PC-9 (cell line): Measurements from ENCODE around the gene UBA1. TPM values are rescaled to one million over a fixed set of nuclear protein-coding genes. Genes with fewer than 3 reads are reported as not detected.

Experiments
- BruUV-seq: library from RNA; stranded (reverse); fragments of 400-500 nt; replicated peaks from 2 replicates; lab custom pipeline; 2021; lab: Mats Ljungman, UMichigan
- CTCF ChIA-PET: fragments of 300-600 bp; sonication (Branson Sonifier 250); formaldehyde crosslinking; loops from one replicate; lab custom pipeline; 2022; ENCODE audit warnings: antibody characterized with exemption; lab: Charles Lee
- POLR2A ChIA-PET: fragments of 300-600 bp; sonication (Branson Sonifier 250); formaldehyde crosslinking; loops from one replicate; lab custom pipeline; 2022; ENCODE audit warnings: antibody characterized with exemption; ENCODE audit not compliant: unreplicated experiment; lab: Charles Lee
- DNase-seq, 2 experiments: peaks; one replicate each; pipeline versions ENCODE4 v3.0.0 to v3.0.0-alpha.2; 2015 to 2022; ENCODE audit warnings: mixed read lengths in 1 of 2
- H2AFZ ChIP-seq: fragments of 200-600 bp; sonication (generic); 2 replicates; pipeline ENCODE4 v1.8.1; 2017; ENCODE audit warnings: antibody characterized with exemption
- H3F3A ChIP-seq: fragments of 200-600 bp; sonication (generic); 2 replicates; pipeline ENCODE4 v1.8.1; 2017; ENCODE audit warnings: antibody characterized with exemption, mild to moderate bottlenecking, low read depth; ENCODE audit not compliant: insufficient read depth
- H3K27ac ChIP-seq: fragments of 200-600 bp; sonication (generic); 2 replicates; pipeline ENCODE4 v1.6.1; 2016; ENCODE audit warnings: mixed run types
- H3K27me3 ChIP-seq: fragments of 200-600 bp; sonication (generic); 2 replicates; pipeline ENCODE4 v1.6.1; 2016; ENCODE audit warnings: low read depth, mixed run types; ENCODE audit not compliant: insufficient read depth
- H3K36me3 ChIP-seq: fragments of 200-600 bp; sonication (generic); 2 replicates; pipeline ENCODE4 v1.6.1; 2016; ENCODE audit warnings: low read depth, mixed run types
- H3K4me1 ChIP-seq: fragments of 200-600 bp; sonication (generic); replicated peaks from 2 replicates; pipeline ENCODE4 v1.6.1; 2016; ENCODE audit warnings: mixed run types; ENCODE audit not compliant: insufficient read depth
- H3K4me2 ChIP-seq: fragments of 200-600 bp; sonication (generic); 2 replicates; pipeline ENCODE4 v1.6.1; 2017; ENCODE audit warnings: mixed run types
- H3K4me3 ChIP-seq: fragments of 200-600 bp; sonication (generic); 2 replicates; pipeline ENCODE4 v1.6.1; 2016; ENCODE audit warnings: mixed run types
- H3K79me2 ChIP-seq: fragments of 200-600 bp; sonication (generic); 2 replicates; pipeline ENCODE4 v1.6.1; 2017; ENCODE audit warnings: low read depth, mixed run types
- H3K9me2 ChIP-seq: fragments of 200-600 bp; sonication (generic); 2 replicates; pipeline ENCODE4 v1.8.1; 2017; ENCODE audit warnings: mild to moderate bottlenecking; ENCODE audit not compliant: insufficient read depth
- H3K9me3 ChIP-seq: fragments of 200-600 bp; sonication (generic); 2 replicates; pipeline ENCODE4 v1.8.1; 2016; ENCODE audit warnings: low read depth; ENCODE audit not compliant: insufficient read depth
- H4K20me1 ChIP-seq: fragments of 200-600 bp; sonication (generic); 2 replicates; pipeline ENCODE4 v1.8.1; 2017; ENCODE audit not compliant: insufficient read depth
- EZH2 ChIP-seq: fragments of 200-600 bp; sonication (generic); IDR thresholded peaks from 2 replicates; pipeline ENCODE4 v1.8.0; 2017; ENCODE audit warnings: antibody characterized with exemption, low read depth
- intact Hi-C: fragments of 100-400 bp; cut with micrococcal nuclease; formaldehyde crosslinking; loops from one replicate; pipeline ENCODE4 v1.10.0; 2022; ENCODE audit not compliant: unreplicated experiment
- total RNA-seq: library from RNA; stranded (reverse); gene quantifications from 2 replicates; pipeline ENCODE4 v1.2.3, GENCODE V29; 2021
- TF ChIP-seq, protein P1 (sequence below): fragments of 200-600 bp; sonication (generic); conservative IDR thresholded peaks from 2 replicates; pipeline ENCODE4 v1.6.1; 2017; ENCODE audit warnings: mixed run types, antibody characterized with exemption, mild to moderate bottlenecking, moderate library complexity

The UBA1 gene
- total RNA-seq, 1 experiment from 2014 or later: 126 TPM

DNA sequence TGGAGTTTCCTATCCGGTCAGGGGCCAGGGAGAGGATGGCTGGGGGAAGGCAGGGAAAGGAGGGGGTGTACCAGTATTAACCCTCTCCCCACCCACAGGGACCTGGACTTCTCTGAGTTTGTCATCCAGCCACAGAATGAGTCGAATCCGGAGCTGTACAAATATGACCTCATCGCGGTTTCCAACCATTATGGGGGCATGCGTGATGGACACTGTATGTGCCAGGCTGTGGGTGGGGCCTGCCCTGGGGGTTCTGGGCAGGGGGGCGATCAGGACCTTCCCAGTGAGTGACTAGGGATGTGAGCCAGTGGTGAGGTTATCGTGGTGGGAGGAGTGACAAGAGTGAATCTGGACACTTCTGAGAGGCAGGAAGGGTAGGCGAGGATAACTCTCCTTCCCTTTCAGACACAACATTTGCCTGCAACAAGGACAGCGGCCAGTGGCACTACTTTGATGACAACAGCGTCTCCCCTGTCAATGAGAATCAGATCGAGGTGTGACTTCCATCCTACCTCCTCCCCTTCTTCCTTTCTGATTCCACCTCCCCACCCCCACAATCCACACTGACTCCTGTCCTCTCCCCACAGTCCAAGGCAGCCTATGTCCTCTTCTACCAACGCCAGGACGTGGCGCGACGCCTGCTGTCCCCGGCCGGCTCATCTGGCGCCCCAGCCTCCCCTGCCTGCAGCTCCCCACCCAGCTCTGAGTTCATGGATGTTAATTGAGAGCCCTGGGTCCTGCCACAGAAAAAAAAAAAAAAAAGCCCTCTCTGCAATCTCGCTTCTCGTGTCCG, 53.8 kb downstream of the UBA1 start:
- ChIA-PET POLR2A (no interaction called here), CTCF (no interaction called here)
- Histone ChIP-seq H3F3A (no peaks in the 10 kb centered on the region), H3K27ac (no peak overlapping the region), H3K4me1 (no peaks in the 10 kb centered on the region), H3K9me2 (no peaks in the 10 kb centered on the region), H2AFZ (no peak overlapping the region), H3K79me2 (no peaks in the 10 kb centered on the region), H4K20me1 (no peaks in the 10 kb centered on the region), H3K9me3 (no peaks in the 10 kb centered on the region), H3K36me3 (no peaks in the 10 kb centered on the region), H3K4me3 (no peak overlapping the region), H3K27me3 (no peaks in the 10 kb centered on the region), H3K4me2 (no peak overlapping the region)
- BruUV-seq: no TSS peak
- DNase-seq: no peak
- TF ChIP-seq EZH2: no peak
- TF ChIP-seq, protein P1, sequence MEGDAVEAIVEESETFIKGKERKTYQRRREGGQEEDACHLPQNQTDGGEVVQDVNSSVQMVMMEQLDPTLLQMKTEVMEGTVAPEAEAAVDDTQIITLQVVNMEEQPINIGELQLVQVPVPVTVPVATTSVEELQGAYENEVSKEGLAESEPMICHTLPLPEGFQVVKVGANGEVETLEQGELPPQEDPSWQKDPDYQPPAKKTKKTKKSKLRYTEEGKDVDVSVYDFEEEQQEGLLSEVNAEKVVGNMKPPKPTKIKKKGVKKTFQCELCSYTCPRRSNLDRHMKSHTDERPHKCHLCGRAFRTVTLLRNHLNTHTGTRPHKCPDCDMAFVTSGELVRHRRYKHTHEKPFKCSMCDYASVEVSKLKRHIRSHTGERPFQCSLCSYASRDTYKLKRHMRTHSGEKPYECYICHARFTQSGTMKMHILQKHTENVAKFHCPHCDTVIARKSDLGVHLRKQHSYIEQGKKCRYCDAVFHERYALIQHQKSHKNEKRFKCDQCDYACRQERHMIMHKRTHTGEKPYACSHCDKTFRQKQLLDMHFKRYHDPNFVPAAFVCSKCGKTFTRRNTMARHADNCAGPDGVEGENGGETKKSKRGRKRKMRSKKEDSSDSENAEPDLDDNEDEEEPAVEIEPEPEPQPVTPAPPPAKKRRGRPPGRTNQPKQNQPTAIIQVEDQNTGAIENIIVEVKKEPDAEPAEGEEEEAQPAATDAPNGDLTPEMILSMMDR: no peak
- intact Hi-C loops: no loop called here

DNA sequence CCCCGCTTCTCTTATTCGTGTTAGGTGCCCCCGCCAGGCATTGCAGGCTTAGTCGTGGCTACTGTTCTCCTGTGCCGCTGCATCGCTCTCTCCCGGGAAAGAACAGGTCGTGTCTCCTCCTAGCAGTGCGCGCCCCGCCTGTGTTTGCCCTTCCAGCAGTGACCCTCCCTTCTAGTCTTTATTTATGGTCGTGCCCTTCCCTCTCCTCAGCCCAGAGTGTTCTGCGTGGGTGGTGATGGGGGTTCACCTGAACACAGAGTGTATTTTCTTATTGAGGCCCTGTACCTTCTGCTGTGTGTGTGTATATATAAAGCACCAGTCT, 54.3 kb downstream of the UBA1 start:
- H3K9me2 ChIP-seq: no peaks in the 10 kb centered on the region

DNA sequence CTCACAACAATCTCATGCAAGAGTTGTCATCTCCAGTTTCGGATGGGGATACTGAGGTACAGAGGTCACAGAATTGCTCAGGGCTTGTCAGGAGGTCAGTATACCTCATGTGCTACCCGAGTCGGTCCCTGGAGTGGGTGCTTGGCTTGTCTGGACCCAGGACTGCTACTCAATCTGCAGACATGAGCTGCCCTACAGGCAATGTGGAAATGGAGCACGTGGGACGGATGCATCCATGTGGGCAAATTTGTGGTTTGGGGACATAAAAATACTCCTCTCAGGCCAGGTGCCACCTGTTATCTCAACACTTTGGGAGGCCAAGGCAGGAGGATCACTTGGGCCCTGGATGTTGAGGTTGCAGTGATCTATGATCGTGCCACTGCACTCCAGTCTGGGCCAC, 54.9 kb downstream of the UBA1 start:
- H3K4me3 ChIP-seq: no peak overlapping the region
- POLR2A ChIA-PET: no interaction called here
- no peak overlapping the region for H3K27ac ChIP-seq
- H2AFZ ChIP-seq: no peak overlapping the region
- no peak overlapping the region for H3K4me2 ChIP-seq
- CTCF ChIA-PET: no interaction called here
- H3K27me3 ChIP-seq: no peaks in the 10 kb centered on the region
- intact Hi-C loops: no loop called here
- H4K20me1 ChIP-seq: no peaks in the 10 kb centered on the region
- BruUV-seq: no TSS peak
- no peaks in the 10 kb centered on the region for H3K36me3 ChIP-seq
- H3F3A ChIP-seq: no peaks in the 10 kb centered on the region
- no peak for TF ChIP-seq EZH2
- TF ChIP-seq, protein P1: no peak
- H3K9me2 ChIP-seq: no peaks in the 10 kb centered on the region
- H3K79me2 ChIP-seq: no peaks in the 10 kb centered on the region
- no peak for DNase-seq
- no peaks in the 10 kb centered on the region for H3K4me1 ChIP-seq
- H3K9me3 ChIP-seq: no peaks in the 10 kb centered on the region

More for the DNA sequence above, 54.3 kb downstream of the UBA1 start:
- intact Hi-C loops: no loop called here
- Histone ChIP-seq H3K4me3 (no peak overlapping the region), H3K4me1 (no peaks in the 10 kb centered on the region), H4K20me1 (no peaks in the 10 kb centered on the region), H2AFZ (no peak overlapping the region), H3K27me3 (no peaks in the 10 kb centered on the region), H3K36me3 (no peaks in the 10 kb centered on the region), H3K4me2 (no peak overlapping the region), H3F3A (no peaks in the 10 kb centered on the region), H3K27ac (no peak overlapping the region), H3K79me2 (no peaks in the 10 kb centered on the region), H3K9me3 (no peaks in the 10 kb centered on the region)
- no peak for DNase-seq
- POLR2A ChIA-PET: no interaction called here
- CTCF ChIA-PET: no interaction called here
- TF ChIP-seq, protein P1: no peak
- no peak for TF ChIP-seq EZH2
- BruUV-seq: no TSS peak
